C4-2B (cell line): ENCODE results near the gene CEP70.

ENCODE experiments used
- ZFX ChIP-seq: fragments of 450-650 bp; IDR thresholded peaks from 2 replicates; pipeline ENCODE4 v1.6.1; 2017
- TF ChIP-seq, protein P1 (sequence below): fragments of 450-650 bp; conservative IDR thresholded peaks from 2 replicates; pipeline ENCODE4 v1.5.1; 2017; ENCODE audit warnings: mild to moderate bottlenecking

DNA sequence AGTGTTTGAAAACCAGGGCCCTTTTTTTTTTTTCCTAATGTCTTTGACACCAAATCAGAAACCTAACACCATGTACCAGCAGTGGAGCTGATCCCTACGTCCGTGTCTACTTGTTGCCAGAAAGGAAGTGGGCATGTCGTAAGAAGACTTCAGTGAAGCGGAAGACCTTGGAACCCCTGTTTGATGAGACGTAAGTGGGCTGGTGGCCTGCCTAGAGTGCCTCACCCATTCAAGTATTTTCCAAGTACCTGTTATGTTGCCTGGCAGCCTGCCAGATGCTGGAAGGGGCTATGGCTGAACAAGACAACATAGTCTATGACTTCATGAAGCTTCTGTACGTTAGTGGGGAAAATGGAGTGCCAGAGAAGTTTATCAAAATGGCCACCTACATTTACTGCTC, 119.9 kb downstream of the CEP70 start:
- TF ChIP-seq, protein P1, sequence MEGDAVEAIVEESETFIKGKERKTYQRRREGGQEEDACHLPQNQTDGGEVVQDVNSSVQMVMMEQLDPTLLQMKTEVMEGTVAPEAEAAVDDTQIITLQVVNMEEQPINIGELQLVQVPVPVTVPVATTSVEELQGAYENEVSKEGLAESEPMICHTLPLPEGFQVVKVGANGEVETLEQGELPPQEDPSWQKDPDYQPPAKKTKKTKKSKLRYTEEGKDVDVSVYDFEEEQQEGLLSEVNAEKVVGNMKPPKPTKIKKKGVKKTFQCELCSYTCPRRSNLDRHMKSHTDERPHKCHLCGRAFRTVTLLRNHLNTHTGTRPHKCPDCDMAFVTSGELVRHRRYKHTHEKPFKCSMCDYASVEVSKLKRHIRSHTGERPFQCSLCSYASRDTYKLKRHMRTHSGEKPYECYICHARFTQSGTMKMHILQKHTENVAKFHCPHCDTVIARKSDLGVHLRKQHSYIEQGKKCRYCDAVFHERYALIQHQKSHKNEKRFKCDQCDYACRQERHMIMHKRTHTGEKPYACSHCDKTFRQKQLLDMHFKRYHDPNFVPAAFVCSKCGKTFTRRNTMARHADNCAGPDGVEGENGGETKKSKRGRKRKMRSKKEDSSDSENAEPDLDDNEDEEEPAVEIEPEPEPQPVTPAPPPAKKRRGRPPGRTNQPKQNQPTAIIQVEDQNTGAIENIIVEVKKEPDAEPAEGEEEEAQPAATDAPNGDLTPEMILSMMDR, result no peak
- no peak for TF ChIP-seq ZFX
